Parathyroid adenoma (tissue), 2 donors: ENCODE measurements around the gene LGI2.
A peak's percentile ranks its signal among the peaks of the same experiment; 100 is the strongest.

Experiments
- H2AFZ ChIP-seq: fragments of 300-600 bp; sonication (generic); one replicate; pipeline ENCODE4 v1.7.0; 2017; ENCODE audit warnings: antibody characterized with exemption, mild to moderate bottlenecking
- H3K27ac ChIP-seq: fragments of 300-600 bp; sonication (generic); one replicate; pipeline ENCODE4 v1.7.0; 2017
- H3K27me3 ChIP-seq: fragments of 300-600 bp; sonication (generic); one replicate; pipeline ENCODE4 v1.7.0; 2017; ENCODE audit warnings: low read length; ENCODE audit not compliant: control insufficient read depth, insufficient read depth
- H3K36me3 ChIP-seq: fragments of 300-600 bp; sonication (generic); one replicate; pipeline ENCODE4 v1.7.0; 2017; ENCODE audit warnings: low read length; ENCODE audit not compliant: control insufficient read depth, insufficient read depth
- H3K4me1 ChIP-seq: fragments of 300-600 bp; sonication (generic); one replicate; pipeline ENCODE4 v1.7.0; 2017; ENCODE audit warnings: control low read depth
- H3K4me2 ChIP-seq: fragments of 300-600 bp; sonication (generic); one replicate; pipeline ENCODE4 v1.7.0; 2017; ENCODE audit warnings: low read length
- H3K4me3 ChIP-seq: fragments of 300-600 bp; sonication (generic); one replicate; pipeline ENCODE4 v1.7.0; 2017; ENCODE audit warnings: low read depth, low read length
- H3K79me2 ChIP-seq: fragments of 300-600 bp; sonication (generic); one replicate; pipeline ENCODE4 v1.7.0; 2017; ENCODE audit warnings: control low read depth
- H3K9ac ChIP-seq: fragments of 300-600 bp; sonication (generic); one replicate; pipeline ENCODE4 v1.7.0; 2017; ENCODE audit warnings: mild to moderate bottlenecking
- H3K9me3 ChIP-seq: fragments of 300-600 bp; sonication (generic); one replicate; pipeline ENCODE4 v1.7.0; 2017; ENCODE audit warnings: low read length; ENCODE audit not compliant: control insufficient read depth
- TF ChIP-seq, protein P1 (sequence below): fragments of 300-600 bp; sonication (generic); IDR thresholded peaks from one replicate; pipeline ENCODE4 v1.7.0; 2017; ENCODE audit warnings: antibody characterized with exemption, mild to moderate bottlenecking
- donor health status: primary hyperparathyroidism.

The LGI2 gene

DNA sequence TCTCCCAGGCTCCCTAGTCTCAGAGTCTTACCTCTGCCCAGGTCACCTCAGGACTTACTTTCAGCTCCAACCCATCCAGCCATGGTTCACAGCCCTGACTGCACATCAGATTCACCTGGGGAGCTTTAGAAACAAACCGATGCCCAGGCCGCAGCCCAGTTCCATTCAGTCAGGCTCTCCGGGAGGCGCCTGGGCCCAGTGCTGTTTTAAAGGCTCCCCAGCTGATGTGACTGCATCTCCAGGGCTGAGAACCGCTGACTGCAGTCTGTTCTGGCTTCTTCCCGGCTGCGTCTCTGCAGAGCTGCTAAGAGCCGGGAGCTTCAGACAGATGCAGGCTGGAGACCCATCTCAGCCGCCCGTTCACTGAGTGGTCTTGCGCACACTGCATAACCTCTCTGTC is 44.4 kb upstream of the LGI2 start:
- TF ChIP-seq, protein P1, sequence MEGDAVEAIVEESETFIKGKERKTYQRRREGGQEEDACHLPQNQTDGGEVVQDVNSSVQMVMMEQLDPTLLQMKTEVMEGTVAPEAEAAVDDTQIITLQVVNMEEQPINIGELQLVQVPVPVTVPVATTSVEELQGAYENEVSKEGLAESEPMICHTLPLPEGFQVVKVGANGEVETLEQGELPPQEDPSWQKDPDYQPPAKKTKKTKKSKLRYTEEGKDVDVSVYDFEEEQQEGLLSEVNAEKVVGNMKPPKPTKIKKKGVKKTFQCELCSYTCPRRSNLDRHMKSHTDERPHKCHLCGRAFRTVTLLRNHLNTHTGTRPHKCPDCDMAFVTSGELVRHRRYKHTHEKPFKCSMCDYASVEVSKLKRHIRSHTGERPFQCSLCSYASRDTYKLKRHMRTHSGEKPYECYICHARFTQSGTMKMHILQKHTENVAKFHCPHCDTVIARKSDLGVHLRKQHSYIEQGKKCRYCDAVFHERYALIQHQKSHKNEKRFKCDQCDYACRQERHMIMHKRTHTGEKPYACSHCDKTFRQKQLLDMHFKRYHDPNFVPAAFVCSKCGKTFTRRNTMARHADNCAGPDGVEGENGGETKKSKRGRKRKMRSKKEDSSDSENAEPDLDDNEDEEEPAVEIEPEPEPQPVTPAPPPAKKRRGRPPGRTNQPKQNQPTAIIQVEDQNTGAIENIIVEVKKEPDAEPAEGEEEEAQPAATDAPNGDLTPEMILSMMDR: no peak

DNA sequence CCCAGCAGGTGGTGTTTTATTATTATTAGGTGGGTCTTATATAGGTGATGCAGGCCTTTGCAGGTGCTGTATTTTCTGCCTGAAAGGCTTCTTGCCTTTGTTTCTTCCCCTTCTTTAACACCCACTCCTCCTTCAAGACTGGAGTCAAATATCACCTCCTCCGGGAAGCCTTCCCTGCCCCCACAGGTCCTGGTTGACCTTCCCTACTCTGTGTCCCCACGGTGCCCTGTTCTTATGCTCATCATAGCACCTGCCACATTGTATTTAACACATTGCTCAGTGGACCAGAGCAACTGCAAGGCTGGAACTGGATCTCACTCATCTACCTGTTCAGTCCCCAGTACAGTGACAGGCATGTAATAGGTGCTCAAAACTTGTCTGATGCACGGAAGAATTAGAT is 39.8 kb upstream of the LGI2 start:
- no peaks in the 10 kb centered on the region for H3K9me3 ChIP-seq
- H3K4me3 ChIP-seq: no peak overlapping the region
- no peak overlapping the region for H3K4me2 ChIP-seq
- no peaks in the 10 kb centered on the region for H3K36me3 ChIP-seq
- H3K27ac ChIP-seq: no peak overlapping the region
- peaks cover 5% of the 10 kb centered on the region for H3K4me1 ChIP-seq
- H2AFZ ChIP-seq: no peak overlapping the region
- no peaks in the 10 kb centered on the region for H3K27me3 ChIP-seq
- TF ChIP-seq, protein P1: no peak
- no peaks in the 10 kb centered on the region for H3K79me2 ChIP-seq
- H3K9ac ChIP-seq: no peak overlapping the region

More for the DNA sequence above, 44.4 kb upstream of the LGI2 start:
- Histone ChIP-seq H3K4me1 (peaks cover 22% of the 10 kb centered on the region), H3K36me3 (no peaks in the 10 kb centered on the region), H3K27ac (peak overlapping the region; percentile 89), H3K4me2 (peak overlapping the region; percentile 57), H2AFZ (peak overlapping the region; percentile 59), H3K9ac (no peak overlapping the region), H3K9me3 (no peaks in the 10 kb centered on the region), H3K79me2 (no peaks in the 10 kb centered on the region), H3K27me3 (no peaks in the 10 kb centered on the region), H3K4me3 (peak overlapping the region; percentile 28)

DNA sequence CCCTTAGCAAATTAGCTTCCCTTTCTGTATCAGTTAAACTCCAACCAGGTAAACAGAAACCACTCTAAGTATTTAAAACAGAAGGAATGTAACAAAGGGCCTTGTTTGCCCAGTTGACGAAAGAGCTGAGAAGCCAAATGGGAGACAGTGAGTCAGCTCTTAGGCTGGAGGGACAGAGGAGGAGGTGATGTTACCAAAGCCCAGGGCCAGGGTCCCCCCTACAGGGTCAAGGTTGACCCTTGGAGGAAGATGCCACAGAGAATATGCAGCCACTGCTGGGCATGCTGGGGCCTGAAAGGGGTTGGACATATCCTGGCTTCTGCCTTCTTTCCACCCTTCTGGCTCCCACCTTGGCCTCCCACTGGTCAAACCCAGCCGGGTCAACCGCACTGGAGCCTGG is 38.3 kb upstream of the LGI2 start:
- H3K4me3 ChIP-seq: no peak overlapping the region
- H3K27me3 ChIP-seq: no peaks in the 10 kb centered on the region
- no peaks in the 10 kb centered on the region for H3K79me2 ChIP-seq
- no peak overlapping the region for H3K27ac ChIP-seq
- H3K4me2 ChIP-seq: no peak overlapping the region
- H3K36me3 ChIP-seq: no peaks in the 10 kb centered on the region
- H2AFZ ChIP-seq: no peak overlapping the region
- H3K9ac ChIP-seq: no peak overlapping the region
- no peaks in the 10 kb centered on the region for H3K9me3 ChIP-seq
- TF ChIP-seq, protein P1: no peak
- peaks cover 2% of the 10 kb centered on the region for H3K4me1 ChIP-seq

DNA sequence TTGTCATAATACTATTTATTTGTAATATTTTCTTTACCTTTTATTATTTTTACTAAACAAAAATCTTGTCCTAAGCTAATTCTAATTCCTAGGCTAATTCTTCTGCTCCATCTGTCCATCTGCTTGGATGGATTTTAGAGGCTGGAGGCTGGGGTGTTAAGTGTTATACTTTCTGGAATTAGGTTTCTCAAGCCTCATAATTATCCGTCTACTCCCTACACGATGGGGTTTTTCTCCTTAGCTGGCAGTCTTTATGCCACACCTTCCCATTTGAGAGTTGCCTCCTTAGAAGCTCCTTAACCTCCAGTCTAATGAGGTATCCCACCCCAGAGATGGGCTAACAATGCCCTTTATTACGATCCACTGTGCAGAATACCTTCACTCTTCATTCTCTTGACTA is 37.6 kb upstream of the LGI2 start:
- H3K27me3 ChIP-seq: no peaks in the 10 kb centered on the region
- peaks cover 2% of the 10 kb centered on the region for H3K4me1 ChIP-seq
- no peak overlapping the region for H2AFZ ChIP-seq

More for the DNA sequence above, 37.6 kb upstream of the LGI2 start:
- H3K79me2 ChIP-seq: no peaks in the 10 kb centered on the region
- no peak overlapping the region for H3K4me3 ChIP-seq
- H3K9ac ChIP-seq: no peak overlapping the region
- H3K27ac ChIP-seq: no peak overlapping the region
- no peaks in the 10 kb centered on the region for H3K9me3 ChIP-seq
- TF ChIP-seq, protein P1: no peak
- no peak overlapping the region for H3K4me2 ChIP-seq
- no peaks in the 10 kb centered on the region for H3K36me3 ChIP-seq
